CD4-positive, alpha-beta T cell treated with Interleukin-21 for 1 hour (primary cell): ENCODE measurements around the gene VMAC.
"Not testable (repeated sequence)": the region's sequence is repeated elsewhere in the genome, so short reads cannot be mapped to it uniquely, and the experiment has no call there.

ENCODE experiments used
- DNase-seq: peaks from one replicate; pipeline ENCODE4 v3.0.0-alpha.2; 2020

Gene VMAC

DNA sequence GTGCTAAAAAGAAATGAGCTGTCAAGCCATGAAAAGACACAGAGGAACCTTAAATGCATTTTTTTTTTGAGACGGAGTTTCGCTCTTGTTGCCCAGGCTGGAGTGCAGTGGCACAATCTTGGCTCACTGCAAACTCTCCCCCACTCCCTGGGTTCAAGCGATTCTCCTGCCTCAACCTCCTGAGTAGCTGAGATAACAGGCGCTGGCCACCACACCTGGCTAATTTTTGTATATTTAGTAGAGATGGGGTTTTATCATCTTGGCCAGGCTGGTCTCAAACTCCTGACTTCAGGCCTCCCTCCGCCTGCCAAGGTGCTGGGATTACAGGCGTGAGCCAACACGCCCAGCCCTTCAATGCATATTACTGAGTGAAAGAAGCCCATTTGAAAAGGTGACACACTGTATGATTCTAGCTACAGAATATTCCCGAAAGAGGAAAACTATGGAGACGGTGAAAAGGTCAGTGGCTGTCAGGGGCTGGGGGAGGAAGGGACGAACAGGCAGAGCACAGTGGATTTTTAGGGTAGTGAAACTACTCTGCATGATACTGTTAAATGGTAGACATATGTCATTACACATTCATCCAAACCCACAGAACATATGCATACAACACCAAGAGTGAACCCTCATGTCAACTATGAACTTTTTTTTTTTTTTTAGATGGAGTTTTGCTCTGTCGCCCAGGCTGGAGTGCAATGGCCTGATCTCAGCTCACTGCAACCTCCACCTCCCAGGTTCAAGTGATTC, 20.4 kb upstream of the VMAC start:
- not testable (repeated sequence) for DNase-seq

DNA sequence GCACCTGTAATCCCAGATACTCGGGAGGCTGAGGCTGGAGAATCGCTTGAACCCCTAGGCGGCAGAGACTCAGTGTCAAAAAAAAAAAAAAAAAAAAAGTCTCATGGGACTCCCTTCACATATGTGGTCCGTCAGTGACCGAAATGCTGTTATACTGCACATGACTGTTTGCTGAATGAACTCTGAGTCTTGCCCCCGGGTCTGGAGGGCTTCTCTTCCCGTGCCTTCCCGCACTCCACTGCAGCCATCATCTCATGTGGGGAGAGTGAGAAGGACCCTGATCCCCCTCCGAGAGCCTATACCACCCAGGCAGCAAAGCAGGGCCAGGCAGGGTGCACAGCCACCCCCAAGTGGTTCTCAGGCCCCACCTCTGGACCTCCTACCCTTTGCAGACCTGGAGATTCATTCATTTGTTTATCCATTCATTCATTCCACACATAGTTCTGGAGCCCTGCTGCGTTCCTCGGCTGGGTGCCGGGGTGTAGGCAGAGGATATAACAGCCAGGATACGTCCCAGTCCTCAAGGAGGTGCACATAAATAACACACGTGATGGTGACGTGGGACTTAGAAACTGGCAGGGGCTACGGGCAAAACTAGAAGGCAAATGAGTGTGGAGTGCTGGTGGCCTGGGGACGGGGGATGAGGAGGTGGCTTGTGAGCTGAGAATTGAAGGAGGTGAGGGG, 15.2 kb upstream of the VMAC start:
- no peak for DNase-seq

DNA sequence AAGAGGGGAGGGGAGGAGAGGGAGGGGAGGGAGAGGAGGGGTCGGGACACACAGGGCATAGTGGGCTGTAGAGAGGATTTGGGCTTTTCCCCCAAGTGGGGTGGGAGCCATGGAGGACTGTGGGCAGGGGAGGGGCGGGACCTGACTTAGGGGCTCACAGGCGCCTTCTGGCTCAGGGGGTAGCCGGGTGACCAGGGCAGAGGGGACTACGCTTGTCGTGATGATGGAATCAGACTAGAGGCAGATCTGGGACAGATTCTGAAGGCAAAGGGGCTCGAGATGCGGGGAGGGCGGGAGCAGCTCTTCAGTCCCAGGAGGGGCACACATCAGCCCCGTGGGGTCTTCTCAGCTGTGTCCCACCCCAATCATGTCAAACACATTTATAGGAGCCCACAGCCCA, 14.6 kb upstream of the VMAC start:
- no peak for DNase-seq

DNA sequence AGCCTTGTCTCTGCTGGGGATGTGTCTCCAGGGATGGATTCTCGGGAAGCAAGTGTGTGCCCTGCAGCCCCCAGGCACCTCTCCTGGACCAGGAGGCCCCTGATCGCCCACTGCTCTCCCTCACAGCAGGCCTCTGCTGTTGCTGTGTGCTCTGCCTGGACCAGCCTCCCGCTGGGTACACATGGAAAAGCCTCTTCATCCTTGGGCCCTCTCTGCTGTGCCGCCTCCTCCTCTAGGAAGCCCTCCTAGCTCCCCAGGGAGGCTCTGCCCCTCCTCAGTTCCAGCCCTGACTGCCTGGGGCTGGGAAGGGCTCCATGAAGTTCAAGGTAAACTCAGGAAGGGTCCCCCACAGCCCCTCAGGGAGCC, 13.1 kb upstream of the VMAC start:
- no peak for DNase-seq

DNA sequence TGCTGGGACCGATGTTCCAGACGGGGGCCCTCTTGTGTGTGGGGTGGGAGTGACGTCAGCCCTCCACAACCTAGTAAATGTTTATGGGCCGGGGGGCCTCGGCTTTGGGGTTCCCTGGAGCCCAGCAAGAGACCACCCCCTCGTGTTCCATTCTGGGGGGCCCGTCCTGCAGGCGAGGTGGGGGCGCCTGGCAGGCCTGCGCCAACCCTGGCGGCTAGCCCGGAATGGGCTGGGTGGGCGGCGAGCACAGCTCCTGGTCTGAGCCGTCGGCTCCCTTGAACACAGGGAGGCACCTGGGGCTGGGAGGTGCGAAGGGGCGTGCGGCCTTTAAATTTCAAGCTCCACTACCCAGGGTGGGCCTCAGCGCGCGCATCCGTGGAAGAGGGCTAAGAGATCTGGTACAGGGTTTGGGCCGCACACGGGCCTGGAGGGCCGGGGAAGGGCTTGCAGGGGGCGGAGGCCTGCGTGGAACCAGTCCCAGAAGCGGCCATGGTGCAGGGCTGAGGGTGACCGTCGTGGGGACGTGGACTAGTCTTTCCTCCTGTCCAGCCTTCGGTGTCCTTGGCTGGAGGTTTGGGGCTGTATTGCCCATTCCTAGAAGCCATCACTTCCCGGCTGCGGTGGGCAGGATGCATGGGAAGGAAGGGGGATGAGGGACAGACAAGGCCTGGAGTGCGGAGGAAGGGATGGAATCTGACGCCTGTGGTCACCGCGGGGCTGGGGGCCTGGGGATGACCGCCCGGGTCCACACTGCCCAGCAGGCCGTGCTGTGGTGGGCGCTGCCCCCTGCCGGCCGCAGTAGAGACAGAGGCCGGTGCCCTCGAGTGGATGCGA, 12.5 kb upstream of the VMAC start:
- DNase-seq, result peak; percentile 6

DNA sequence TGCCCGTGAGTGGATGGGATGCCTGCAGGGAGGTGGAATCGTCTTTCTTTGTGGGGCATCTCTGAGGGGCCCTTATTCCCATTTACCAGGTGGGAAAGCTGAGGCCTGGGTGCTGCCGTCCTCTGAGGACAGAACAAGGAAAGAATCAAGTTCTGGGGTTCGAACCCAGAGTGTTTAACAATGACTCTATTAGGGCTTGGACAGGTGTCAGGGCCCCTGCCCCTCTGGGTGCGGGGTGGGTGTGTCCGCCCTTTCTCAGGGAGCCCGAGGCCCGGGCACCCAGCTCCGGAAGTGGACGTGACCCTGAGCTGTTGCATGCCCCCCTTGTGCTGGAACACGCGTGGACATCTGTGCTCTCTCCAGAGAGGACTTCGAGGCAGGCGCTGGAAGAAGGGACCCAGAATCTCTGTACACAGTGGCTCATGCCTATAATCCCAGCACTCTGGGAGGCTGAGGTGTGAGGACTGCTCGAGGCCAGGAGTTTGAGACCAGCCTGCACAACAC, 11.8 kb upstream of the VMAC start:
- no peak for DNase-seq

DNA sequence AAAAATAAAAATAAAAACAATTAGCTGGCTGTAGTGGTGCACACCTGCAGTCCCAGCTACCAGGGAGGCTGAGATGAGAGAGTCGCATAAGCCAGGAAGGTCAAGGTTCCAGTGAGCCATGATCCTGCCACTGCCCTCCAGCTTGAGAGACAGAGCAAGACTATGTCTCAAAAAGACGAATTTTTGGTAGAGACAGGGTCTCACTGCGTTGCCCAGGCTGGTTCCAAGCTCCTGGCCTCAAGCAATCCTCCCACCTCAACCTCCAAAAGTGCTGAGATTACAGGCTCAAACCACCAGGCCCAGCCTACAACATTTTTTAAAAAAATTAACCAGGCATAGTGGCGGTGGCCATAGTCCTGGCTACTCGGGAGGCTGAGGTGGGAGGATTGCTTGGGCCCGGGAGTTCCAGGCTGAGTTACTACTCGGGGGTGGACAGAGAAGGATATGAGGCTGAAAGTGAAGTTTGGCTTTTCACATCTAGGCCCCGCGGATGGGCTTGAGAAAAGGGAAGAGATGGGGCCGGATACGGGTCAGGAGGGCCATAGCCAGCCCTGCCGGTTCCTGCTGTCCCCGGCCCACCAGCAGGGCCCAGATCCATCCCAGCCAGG, 11.3 kb upstream of the VMAC start:
- DNase-seq, result no peak

DNA sequence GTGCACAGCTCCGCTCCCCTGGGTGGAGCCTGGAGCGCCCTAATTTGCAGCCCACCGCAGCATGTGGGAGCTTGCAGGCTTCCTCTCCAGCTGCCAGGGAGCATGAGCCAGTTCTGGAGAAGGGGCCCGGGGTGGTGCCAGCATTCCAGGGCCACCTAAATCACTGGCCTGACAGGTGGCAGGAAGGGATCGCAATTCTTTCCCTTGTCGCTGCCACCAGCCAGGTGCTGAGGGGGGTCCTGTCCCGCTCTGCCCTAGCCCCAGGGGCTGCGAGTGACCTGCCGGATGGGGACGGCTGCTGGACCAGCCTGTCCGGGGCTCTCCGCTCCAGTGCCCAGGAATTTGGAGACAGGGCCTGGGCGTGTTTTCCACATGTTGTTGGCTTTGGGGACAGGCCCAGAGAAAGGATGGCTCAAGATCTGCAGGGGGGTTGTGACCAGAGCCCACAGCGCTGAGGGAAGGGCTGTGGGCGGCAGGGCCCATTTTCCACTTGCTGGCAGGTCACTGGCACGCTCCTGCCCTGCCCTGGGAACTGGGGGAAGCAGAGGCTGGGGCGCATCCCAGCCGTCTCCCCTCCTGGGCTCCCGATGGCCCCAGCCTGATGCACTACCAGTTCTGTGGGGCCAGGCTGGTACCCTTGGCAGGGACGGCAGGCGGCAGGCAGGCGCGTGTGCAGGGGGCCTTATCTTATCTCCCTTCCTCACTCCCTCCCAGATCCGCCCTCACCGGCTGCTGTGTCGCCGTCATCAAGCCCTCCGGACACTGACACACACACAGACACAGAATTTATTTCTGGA, 10.6 kb upstream of the VMAC start:
- no peak for DNase-seq

DNA sequence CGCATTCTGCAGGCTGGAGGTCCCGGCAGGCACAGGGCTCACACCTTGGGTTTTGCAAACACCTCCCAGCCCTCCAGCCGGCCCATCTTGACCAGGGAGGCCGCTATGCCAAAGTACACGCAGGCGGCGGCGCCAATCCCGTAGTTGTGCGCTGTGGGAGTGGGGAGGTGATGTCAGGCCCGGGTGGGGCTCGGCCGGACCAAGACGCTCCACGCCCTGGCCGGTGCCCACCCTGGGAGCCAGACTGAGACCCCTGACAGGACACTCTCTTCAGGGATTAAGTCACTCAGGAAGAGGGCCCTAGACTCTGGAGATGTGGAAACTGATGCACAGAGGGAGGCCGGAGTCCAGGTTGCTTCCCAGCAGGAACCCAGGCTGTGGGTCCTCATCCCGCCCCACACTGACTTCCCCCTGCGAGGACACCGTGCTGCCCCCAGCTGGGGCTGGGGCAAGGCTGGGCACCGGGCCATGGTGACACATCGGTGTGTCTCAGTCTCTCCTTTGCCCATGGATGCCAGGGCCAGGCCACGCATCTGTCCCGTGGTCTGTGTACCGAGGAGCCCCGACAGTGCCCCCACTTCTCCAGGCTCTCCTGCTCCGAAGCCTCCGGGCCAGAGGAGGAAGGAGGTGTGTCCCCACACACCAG, 9.8 kb upstream of the VMAC start:
- DNase-seq, result no peak

DNA sequence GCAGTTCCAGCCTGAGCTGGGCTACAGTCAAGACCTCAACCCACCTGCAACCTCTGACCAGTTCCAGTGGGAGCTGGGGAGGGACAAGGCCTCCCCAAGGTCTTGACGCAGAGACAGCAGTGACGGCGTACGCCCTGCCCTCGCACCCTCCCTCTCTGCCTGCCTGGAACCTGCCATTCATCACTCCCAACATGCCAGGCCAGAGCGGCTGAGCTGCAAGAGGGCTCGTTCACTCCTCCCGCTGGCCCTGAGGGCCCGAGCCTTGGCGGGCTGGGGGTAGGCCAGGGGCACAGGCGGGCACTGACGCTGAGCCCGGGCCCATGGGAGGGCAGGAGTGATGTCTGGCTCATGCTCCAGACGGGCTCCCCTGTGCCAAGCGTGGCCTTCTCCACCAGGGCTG, 9.3 kb upstream of the VMAC start:
- DNase-seq, result no peak

DNA sequence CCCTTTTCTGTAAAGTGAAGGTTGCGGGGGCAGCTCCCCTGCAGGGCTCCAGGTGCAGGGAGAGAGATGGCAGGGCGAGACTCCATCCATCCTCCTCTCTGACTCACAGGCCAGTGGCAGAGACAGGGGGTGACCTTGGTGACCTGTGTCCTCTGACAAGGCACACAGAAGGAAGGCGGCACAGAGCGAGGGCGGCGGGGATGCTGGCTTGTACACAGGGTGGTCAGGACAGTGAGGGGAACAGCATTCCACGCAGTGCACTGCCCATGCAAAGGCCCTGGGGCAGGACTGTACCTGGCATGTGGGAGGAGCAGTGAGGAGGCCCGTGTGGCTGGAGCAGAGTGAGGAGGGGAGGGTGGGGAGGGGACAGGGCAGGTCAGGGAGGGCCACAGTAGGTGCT, 8.8 kb upstream of the VMAC start:
- no peak for DNase-seq

DNA sequence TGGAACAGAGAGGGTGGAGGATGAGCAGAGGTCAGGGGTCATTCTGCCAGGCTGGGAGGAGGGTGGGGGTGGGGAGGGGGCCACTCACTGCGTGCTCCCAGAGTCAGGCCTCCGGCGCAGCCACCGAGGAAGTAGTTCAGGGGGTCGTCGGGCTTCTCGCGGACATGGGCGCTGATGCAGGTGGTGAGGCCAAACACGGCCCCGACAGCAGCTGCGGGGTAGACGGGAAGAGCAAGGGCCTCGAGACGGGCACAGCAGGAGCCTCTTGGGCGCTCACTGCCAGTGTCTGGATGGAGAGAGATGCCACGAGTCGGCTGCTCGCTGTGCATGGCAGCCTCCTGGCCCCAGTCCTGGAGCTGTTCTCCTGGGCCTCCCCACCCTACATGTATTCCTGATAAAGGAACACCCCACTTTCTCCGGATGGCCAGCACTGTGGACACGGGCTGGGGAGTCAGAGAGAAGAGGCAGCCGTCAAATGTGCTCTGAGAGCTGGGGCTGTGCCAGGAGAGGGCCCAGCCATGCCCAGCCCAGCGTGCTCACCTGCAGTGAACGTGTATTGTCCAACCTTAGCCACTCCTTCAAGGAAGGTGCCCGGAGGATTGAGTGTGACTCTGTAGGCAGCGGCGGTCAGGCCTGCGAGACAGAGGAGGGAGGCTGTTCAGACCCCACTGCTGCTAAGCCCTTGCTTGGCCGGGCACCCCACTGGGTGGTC, 8.2 kb upstream of the VMAC start:
- DNase-seq, result no peak

DNA sequence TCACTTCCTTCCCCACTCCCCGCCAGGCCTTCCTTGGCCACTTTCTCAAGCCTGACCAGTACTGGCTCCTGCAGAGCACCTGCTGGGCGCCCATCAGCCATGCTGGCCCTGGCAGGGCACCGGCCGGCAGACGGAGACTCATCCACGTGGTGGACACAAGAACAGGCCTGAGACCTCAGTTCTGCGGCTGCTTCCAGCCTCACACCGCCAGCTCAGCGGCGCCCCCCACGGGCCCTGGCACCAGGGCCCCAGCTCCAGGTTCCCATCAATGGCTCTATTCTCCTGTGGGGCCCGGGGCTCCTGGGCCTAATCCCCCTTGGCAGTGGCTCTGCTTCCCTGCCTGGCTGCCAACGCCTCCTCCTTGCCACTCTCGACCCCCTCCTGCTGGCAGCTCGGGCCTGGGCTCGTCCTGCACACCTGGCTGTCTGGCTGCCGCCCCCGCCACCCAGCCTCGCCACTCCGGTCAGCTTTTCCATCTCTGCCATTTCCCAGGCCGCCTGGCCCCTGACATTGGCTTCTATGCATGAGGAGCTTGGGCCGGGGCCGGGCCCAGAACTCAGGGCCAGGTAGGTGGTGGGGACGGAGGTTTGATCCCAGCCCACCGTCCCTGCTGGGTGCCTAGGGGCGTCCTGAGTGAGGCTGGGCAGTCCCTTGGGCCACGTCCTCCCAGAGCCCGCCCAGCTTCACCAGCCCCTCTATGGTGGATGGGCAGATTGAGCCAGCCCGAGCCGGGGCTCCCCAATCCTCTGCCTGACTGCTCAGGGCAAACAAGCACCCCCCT, 7.3 kb upstream of the VMAC start:
- DNase-seq, result no peak

DNA sequence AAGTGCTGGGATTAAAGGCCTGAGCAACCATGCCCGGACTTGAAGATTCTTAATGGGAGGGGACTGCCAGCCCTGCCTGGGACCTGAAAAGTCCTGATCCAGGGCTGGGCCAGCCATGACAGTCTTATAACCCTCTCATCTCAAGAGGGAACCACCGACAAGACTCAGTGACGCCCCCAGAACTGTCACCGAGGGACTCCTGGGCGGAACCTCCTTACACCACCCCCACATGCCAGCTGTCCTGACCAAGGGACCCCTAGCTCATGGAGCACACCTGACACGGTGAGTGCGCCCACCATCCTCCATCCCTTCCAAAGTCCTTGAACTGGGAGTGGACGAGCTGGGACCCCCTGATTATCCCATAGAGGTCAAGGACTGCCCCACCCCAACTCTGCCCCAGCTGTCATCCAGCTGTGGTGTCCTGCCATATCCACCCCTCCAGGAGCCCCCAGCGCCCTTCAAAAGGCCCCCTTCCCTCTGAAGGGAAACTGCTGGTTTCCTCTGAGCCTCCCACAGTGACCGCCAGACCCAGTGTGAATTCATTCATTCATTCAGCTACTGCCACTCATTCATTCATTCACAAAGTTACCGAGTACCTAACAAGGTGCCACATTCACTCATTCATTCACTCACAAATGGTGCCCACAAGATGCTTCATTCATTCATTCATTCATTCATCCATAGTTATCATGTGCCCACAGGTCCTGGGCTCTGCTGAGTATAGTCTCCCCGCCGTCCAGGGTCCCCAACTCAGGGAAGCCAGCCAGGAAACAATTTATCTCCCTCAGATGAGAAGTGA, 4.7 kb upstream of the VMAC start:
- no peak for DNase-seq

DNA sequence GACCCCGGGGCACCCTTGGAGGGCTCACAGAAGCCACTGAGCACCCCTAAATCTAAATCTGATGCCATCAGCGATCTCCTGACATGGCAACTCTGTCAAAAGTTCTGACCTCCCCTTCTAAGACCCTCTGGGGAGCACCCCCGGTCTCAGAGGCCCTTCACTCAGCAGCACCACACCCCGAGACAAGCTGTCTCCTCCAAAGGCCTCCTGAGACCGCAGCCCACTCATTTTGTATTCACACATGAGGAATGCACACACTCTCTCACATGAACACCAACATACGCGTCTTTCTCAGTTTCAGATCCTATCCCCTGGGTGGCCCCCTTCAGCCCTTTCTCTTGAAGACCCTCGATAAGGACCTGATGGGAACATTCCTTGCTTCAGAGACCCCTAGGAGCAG, 3.7 kb upstream of the VMAC start:
- no peak for DNase-seq

DNA sequence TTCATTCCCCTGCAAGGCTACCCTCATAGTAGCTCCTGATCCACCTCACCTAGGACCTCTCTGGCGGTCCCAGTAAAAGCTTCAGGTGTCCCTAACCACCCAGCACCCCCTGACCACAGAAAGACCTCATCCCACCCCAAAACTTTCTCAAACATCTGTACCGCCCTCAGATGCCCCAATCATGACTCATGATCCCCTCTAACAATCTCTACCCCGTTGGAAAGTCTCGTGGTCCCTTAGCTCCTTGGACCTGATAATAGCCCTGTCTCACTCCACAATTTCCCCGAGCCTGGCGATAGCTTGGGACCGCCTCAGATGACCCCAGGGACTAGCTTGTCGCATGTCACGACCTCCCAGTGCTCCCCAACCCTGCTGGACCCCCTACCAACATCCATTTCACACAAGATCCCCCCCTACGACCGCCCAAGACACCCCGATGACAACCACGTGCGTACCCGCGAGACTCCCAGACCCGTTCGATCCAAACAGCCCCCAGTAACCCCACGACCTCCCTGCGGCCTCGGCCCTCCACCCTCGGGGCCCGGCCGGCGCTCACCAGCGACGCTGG, 1.5 kb upstream of the VMAC start:
- no peak for DNase-seq

DNA sequence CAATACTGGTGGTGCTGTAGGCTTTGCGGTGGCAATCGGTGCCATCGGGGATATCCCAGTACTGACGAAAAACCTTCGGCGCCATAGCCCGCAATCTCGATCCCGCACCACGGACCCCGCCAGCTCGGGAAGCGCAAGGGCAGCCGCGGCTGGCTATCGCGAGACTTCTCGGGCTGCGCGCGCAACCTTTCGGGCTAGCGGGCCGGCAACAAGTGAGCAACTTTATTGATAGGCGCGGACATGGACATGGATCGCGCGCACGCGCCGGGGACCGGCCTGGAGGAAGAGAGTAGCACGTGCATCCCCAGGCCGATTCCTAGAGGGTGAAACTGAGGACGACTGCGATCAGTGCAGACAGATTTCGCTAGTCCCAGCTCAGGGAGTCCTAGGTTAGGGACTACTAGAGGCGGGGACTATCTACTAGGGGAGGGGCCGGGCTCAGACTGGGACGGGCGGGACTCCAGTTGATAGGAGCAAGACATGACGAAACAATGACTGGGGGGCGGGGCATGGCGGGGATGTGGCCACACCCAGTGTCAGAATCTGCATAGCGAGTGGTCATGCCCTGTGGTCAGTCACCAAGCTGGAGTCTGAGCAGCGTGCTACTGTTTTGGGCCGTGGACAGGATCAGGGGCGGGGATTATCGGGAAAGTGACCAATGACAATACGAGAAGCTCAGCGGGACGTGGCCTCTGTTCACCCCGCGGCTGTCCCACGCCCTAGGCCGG, 884 bp upstream of the VMAC start, which contains the start of gene NDUFA11:
TSS of gene NDUFA11 (minus strand) at position 167 of the 728 bp plus-strand sequence. CDS start at position 85, 82 bp downstream.
- DNase-seq, result peak; percentile 96

DNA sequence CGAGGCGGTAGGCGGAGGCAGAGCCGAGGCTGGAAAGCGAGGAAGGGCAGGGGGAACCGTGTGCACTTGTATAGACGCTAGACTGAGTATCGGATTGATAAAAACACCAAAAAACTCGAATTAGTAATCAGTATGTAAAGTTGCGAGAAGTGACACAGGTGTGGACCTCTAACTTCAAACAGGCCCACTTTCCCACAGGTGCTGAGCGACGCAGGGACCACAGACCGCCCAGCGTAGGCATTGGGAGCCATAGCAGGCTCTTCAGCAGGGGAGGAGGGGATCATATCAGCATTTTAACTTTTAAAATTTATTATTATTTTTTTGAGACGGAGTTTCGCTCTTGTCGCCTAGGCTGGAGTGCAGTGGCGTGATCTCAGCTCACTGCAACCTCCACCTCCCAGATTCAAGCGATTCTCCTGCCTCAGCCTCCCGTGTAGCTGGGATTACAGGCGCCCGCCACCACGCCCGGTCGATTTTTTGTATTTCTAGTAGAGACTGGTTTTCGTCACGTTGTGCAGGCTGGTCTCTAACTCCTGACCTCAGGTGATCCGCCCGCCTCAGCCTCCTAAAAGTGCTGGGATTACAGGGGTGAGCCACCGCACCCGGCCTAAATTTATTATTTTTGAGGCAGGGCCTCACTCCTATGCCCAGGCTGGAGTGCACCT, 574 bp downstream of the VMAC start:
- no peak for DNase-seq
